Mucosa of descending colon (tissue), 3 donors: ENCODE results near the gene GLT1D1. TPM values are rescaled to one million over a fixed set of nuclear protein-coding genes. Genes with fewer than 3 reads are reported as not detected.
"Not testable (repeated sequence)": the region's sequence is repeated elsewhere in the genome, so short reads cannot be mapped to it uniquely, and the experiment has no call there.

Source experiments
- ATAC-seq: fragments of 200-7000 bp; cut with Tn5 transposase; one replicate; pipeline ENCODE4 v1.9.1; 2020; ENCODE audit warnings: mild to moderate bottlenecking, moderate library complexity
- DNase-seq, 3 donors: peaks; one replicate each; pipeline ENCODE4 v3.0.0-alpha.2; 2020
- H3K36me3 ChIP-seq: fragments of 200-600 bp; one replicate; pipeline ENCODE4 v1.8.0; 2021; ENCODE audit warnings: low read depth, mild to moderate bottlenecking
- H3K4me1 ChIP-seq: fragments of 200-600 bp; one replicate; pipeline ENCODE4 v1.8.0; 2021; ENCODE audit warnings: low read depth, mild to moderate bottlenecking
- H3K4me3 ChIP-seq: fragments of 200-600 bp; one replicate; pipeline ENCODE4 v1.8.0; 2021; ENCODE audit warnings: mild to moderate bottlenecking
- H3K9me3 ChIP-seq: fragments of 200-600 bp; one replicate; pipeline ENCODE4 v1.8.0; 2021; ENCODE audit warnings: mild to moderate bottlenecking
- CTCF ChIP-seq: fragments of 200-600 bp; IDR thresholded peaks from one replicate; pipeline ENCODE4 v1.8.0; 2022; ENCODE audit warnings: antibody characterized with exemption, mild to moderate bottlenecking
- intact Hi-C, 2 donors: fragments of 100-400 bp; cut with DNase I in 1 of 2; cut with micrococcal nuclease in 1 of 2; formaldehyde crosslinking; loops; one replicate each; pipeline versions ENCODE4 v1.11.0 to v1.11.1; 2022; cut with DNase I, micrococcal nuclease
- total RNA-seq, 3 donors: library from RNA; stranded (reverse); fragmentation: NEBNext Ultra II Directional in 2 of 3; extraction: Animal tissue kit (Norgen Biotek cat#: 25700) in 2 of 3; gene quantifications; one replicate each; pipeline versions ENCODE4 v1.2.1 to v1.2.4, GENCODE V29; 2021 to 2023
- donor health status: DM: no; HTN: no; CAD: no; lungs with moderate emphysema.
- donor health status: DM: no; HTN: no; CAD: no.
- donor health status: DM: no; HTN: yes; CAD: no.

Gene GLT1D1
- total RNA-seq, 3 donors from 2014 or later = 0.65 to 0.73 TPM; not detected in 1

- no peaks in the 10 kb centered on the region for H3K4me1 ChIP-seq
- intact Hi-C loops = no loop called here
- H3K9me3 ChIP-seq = no peaks in the 10 kb centered on the region
- ATAC-seq (no peak), DNase-seq (no peak)
- no peaks in the 10 kb centered on the region for H3K36me3 ChIP-seq
- no peak overlapping the region for H3K4me3 ChIP-seq
- no peak for TF ChIP-seq CTCF
Measured at GRCh38 chr12:128833418-128833817, 19.9 kb upstream of the GLT1D1 start.

GRCh38 chr12:128839885-128840284, 13.4 kb upstream of the GLT1D1 start:
- H3K4me1 ChIP-seq, intact Hi-C loops, H3K4me3 ChIP-seq, H3K36me3 ChIP-seq, ATAC-seq, DNase-seq, H3K9me3 ChIP-seq: not testable (repeated sequence)

DNA sequence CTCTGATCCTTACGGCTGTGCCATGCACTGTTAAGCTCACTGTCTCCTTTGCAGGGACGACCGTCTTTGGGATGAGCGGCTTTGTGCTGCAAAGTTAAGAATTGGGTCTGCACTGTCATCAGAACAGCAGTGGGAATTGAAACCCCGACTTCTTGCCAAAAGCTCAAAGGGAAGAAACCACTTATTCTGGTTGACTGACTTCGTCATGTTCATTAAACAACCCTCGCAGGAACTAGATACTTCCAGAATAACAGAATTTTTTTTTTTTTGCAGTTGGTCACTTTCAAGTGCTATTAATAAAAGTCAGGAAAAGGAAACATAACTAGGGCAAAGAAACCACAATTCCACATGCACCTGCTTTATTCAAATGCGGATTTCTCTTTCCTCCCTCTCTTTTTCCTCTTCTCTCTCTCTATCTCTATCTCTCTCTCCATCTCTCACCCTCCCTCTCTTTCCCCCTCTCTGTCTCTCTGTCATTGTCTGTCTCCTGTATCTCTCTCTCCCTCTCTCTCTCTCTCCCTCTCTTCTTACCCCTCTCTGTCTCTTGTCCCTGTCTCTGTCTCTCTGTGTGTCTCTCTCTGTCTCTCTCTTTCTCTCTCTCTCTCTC, 12.3 kb upstream of the GLT1D1 start:
- Histone ChIP-seq H3K4me3 (no peak overlapping the region), H3K9me3 (no peaks in the 10 kb centered on the region), H3K36me3 (no peaks in the 10 kb centered on the region), H3K4me1 (no peaks in the 10 kb centered on the region)
- intact Hi-C loops = no loop called here
- no peak for DNase-seq
- ATAC-seq = no peak
- TF ChIP-seq CTCF = no peak

DNA sequence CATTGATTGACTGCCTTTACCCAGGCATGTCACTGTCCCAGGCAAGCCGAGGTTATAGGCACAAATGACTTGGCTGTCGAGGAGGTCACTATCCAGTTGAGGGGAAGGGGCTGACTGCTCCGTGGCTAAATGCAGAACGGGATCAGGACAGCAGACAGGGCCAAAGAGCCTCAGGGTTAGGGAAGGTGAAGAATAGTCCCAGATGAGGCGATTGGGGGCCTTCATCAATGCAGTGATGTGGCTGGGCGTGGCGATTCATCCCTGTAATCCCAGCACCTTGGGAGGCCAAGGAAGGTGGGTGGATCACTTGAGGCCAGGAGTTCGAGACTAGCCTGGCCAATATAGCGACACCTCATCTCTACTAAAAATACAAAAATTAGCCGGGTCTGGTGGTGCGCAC, 10.7 kb upstream of the GLT1D1 start:
- intact Hi-C loops = no loop called here
- H3K36me3 ChIP-seq = no peaks in the 10 kb centered on the region
- no peaks in the 10 kb centered on the region for H3K4me1 ChIP-seq
- no peak for ATAC-seq
- TF ChIP-seq CTCF = no peak
- H3K4me3 ChIP-seq = no peak overlapping the region
- H3K9me3 ChIP-seq = no peaks in the 10 kb centered on the region
- DNase-seq = no peak

DNA sequence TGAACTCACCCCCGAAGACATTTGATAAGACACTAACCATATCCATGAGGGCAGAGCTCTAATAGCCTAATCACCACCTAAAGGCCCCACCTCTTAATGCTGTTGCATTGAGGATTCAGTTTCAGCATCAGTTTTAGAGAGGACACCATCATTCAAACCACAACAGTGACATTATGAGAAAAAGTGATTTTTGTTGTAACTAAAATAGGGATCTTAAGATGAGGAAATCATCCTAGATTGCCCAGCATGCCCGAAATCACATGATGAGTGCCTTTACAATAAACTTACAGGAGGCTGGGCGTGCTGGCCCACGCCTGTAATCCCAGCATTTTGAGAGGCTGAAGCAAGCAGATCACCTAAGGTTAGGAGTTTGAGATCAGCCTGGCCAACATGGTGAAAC, 9.7 kb upstream of the GLT1D1 start:
- ATAC-seq (no peak), DNase-seq (no peak)
- intact Hi-C loops = no loop called here
- Histone ChIP-seq H3K4me1 (no peaks in the 10 kb centered on the region), H3K36me3 (no peaks in the 10 kb centered on the region), H3K4me3 (no peak overlapping the region), H3K9me3 (no peaks in the 10 kb centered on the region)
- no peak for TF ChIP-seq CTCF

DNA sequence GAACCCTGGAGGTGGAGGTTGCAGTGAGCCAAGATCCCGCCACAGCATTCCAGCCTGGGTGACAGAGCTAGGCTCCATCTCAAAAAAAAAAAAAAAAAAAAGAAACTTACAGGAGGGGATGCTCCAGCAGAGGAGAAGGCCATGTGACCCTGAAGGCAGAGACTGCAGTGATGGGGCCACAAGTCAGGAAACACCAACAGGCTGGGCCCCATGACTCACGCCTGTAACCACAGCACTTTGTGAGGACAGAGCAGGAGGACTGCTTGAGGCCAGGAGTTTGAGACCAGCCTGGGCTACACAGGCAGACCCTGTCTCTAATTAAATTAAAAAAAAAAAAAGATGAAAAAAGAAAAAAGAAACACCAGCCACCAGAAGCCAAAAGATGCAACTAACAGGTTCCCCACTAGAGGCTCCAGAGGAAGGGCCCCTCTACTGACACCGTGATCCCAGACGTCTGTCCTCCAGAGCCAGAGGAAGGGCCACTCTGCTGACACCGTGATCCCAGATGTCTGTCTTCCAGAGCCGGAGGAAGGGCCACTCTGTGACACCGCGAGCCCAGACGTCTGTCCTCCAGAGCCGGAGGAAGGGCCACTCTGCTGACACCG, 9.1 kb upstream of the GLT1D1 start:
- Histone ChIP-seq H3K36me3 (no peaks in the 10 kb centered on the region), H3K9me3 (no peaks in the 10 kb centered on the region), H3K4me3 (no peak overlapping the region), H3K4me1 (no peaks in the 10 kb centered on the region)
- DNase-seq (no peak), ATAC-seq (peak; percentile 37)
- intact Hi-C loops = no loop called here
- no peak for TF ChIP-seq CTCF

DNA sequence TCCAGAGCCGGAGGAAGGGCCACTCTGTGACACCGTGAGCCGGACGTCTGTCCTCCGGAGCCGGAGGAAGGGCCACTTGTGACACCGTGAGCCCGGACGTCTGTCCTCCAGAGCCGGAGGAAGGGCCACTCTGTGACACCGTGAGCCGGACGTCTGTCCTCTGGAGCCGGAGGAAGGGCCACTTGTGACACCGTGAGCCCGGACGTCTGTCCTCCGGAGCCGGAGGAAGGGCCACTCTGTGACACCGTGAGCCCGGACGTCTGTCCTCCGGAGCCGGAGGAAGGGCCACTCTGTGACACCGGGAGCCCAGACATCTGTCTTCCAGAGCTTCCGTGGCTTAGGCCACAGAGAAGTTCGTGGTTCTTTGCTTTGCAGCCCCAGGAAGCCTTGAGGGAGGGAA, 6.6 kb upstream of the GLT1D1 start:
- H3K4me1 ChIP-seq, H3K36me3 ChIP-seq, H3K9me3 ChIP-seq, ATAC-seq, intact Hi-C loops, DNase-seq, H3K4me3 ChIP-seq: not testable (repeated sequence)
